ENCODE results near the gene ZNF442. TPM values are rescaled to one million over a fixed set of nuclear protein-coding genes. Genes with fewer than 3 reads are reported as not detected.
"Not testable (repeated sequence)": the region's sequence is repeated elsewhere in the genome, so short reads cannot be mapped to it uniquely, and the experiment has no call there.

Gene ZNF442
- total RNA-seq, 1 donor from 2014 or later, result 2.8 TPM

GRCh38 chr19:12330340-12330739, 35.1 kb downstream of the ZNF442 start:
- ATAC-seq, result no peak

GRCh38 chr19:12325690-12326089, 39.8 kb downstream of the ZNF442 start:
- no peak for ATAC-seq

- no peak for ATAC-seq
These were observed 46.6 kb downstream of the ZNF442 start for GRCh38 chr19:12318782-12319413.

- no peak for ATAC-seq
These were observed 50.9 kb downstream of the ZNF442 start for GRCh38 chr19:12314553-12314952.

GRCh38 chr19:12308891-12309290, 56.6 kb downstream of the ZNF442 start:
- not testable (repeated sequence) for ATAC-seq

Other genes with a start within 250 kb of the ZNF442 start
- gene ZNF20, start 225.3 kb downstream of the ZNF442 start, total RNA-seq, result 1.7 TPM
- 1.8 TPM for gene ZNF625, start 208.9 kb downstream of the ZNF442 start, total RNA-seq
- 2.0 TPM for gene ZNF136, start 202.6 kb downstream of the ZNF442 start, total RNA-seq
- 9.1 TPM for gene ZNF44, start 70.8 kb downstream of the ZNF442 start, total RNA-seq
- gene ZNF563, start 32.0 kb downstream of the ZNF442 start, total RNA-seq, result 1.7 TPM
- 2.3 TPM for gene ZNF799, start 35.6 kb upstream of the ZNF442 start, total RNA-seq
- 3.4 TPM for gene ZNF443, start 75.3 kb upstream of the ZNF442 start, total RNA-seq
- 0.52 TPM for gene ZNF709, start 119.1 kb upstream of the ZNF442 start, total RNA-seq
- gene ZNF564, start 185.8 kb upstream of the ZNF442 start, total RNA-seq, result 4.1 TPM
- gene ZNF490, start 245.1 kb upstream of the ZNF442 start, total RNA-seq, result 5.2 TPM
- 14.7 TPM for gene ZNF791, start 245.2 kb upstream of the ZNF442 start, total RNA-seq